Stomach (tissue), 4 donors: ENCODE results near the gene NCOA3.

Source experiments
- EP300 ChIP-seq: sonication (generic); formaldehyde crosslinking; IDR thresholded peaks from one replicate; pipeline ENCODE4 v1.6.1; 2017; ENCODE audit warnings: antibody characterized with exemption
- POLR2A ChIP-seq, 4 donors: fragments of 450-650 bp; IDR thresholded peaks; one replicate each; pipeline ENCODE4 v1.6.1; 2016; ENCODE audit warnings: antibody characterized with exemption in 4 of 4, control low read depth in 2 of 4, mild to moderate bottlenecking in 1 of 4, moderate library complexity in 1 of 4
- POLR2AphosphoS5 ChIP-seq, 3 donors: sonication (generic); formaldehyde crosslinking; IDR thresholded peaks; one replicate each; pipeline ENCODE4 v1.6.1; 2016; ENCODE audit warnings: antibody characterized with exemption in 3 of 3
- TF ChIP-seq, protein P1 (sequence below), 7 experiments: fragments of 450-650 bp in 4 of 7; fragments of 200-600 bp in 3 of 7; sonication (generic) in 3 of 7; IDR thresholded peaks; one replicate each; pipeline ENCODE4 v1.5.1; 2016 to 2019; ENCODE audit warnings: antibody characterized with exemption in 7 of 7, control low read depth in 2 of 7, mild to moderate bottlenecking in 1 of 7

DNA sequence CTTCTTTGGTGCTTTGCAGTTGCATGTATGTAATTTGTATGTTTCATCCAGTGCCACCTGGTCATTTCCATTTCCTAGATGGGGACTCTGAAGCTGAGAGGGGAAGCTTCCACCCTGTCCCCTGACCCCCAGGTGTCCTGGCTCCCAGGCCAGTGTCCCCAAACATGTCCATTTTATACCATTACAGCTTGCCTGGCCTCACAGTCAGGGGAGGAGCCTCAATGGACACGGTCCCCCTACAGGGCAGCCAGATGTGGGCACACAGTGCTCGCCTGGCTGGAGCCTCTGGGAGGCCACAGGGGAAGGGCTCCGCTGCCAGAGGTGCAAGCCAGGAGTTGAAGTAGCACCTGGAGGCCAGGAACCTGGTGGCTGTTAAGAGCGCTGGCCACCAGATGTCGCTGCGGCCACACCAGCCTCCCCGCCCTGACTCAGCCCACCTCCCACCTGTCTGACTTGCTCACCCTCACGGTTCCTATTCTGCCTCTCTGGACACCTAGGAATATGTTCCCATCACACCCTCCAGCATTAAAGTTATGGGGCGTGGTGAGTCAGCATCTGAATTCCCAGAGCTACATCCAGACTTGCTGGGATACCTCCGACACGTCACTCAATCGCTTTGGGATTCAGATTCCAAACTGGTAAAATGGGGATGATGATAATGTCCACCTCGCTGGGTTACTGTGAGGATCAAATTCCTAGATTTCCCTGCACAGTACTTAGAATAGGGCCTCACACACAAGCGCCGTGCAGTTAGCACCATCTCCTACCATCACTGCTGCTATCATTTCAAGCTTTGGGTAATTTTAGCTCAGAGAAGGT lies 176.2 kb downstream of the NCOA3 start:
- TF ChIP-seq, protein P1, sequence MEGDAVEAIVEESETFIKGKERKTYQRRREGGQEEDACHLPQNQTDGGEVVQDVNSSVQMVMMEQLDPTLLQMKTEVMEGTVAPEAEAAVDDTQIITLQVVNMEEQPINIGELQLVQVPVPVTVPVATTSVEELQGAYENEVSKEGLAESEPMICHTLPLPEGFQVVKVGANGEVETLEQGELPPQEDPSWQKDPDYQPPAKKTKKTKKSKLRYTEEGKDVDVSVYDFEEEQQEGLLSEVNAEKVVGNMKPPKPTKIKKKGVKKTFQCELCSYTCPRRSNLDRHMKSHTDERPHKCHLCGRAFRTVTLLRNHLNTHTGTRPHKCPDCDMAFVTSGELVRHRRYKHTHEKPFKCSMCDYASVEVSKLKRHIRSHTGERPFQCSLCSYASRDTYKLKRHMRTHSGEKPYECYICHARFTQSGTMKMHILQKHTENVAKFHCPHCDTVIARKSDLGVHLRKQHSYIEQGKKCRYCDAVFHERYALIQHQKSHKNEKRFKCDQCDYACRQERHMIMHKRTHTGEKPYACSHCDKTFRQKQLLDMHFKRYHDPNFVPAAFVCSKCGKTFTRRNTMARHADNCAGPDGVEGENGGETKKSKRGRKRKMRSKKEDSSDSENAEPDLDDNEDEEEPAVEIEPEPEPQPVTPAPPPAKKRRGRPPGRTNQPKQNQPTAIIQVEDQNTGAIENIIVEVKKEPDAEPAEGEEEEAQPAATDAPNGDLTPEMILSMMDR (IDR thresholded peaks at IDR 0.05) = peak in 5 of 7 experiments; percentile 43 to 73 (median 68)
- TF ChIP-seq POLR2AphosphoS5 (IDR thresholded peaks at IDR 0.05) (no peak), POLR2A (IDR thresholded peaks at IDR 0.05) (no peak), EP300 (no peak)
